ENCODE results near the gene CCR9.

CCR9 gene

DNA sequence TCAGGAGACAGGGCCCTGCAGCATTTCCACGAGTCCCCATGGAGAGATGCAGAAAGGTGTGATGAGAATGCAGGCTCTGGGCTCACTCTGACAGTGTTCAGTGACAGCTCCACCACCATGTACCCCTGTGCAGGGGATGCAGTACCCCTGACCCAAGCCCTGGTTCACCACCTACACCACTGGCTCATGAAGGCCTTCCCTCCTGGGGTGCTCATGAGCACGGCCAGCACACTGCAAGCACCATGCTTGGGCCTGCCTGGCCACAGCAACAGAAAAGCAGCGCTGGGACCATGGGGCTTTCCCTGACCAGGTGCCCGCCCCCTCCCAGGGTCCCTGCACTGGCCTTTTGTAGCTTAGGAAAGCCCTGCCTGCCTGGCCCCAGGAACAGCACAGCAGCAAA, 63.1 kb downstream of the CCR9 start:
- no peak for DNase-seq (ENCODE audit: low read depth, low spot score)
- H3K4me3 ChIP-seq, result no peak overlapping the region
- TF ChIP-seq POLR2AphosphoS5 (IDR thresholded peaks at IDR 0.05; ENCODE audit: borderline replicate concordance, low read depth, low read length) (no peak), FOXP2 (optimal IDR thresholded peaks at IDR 0.05; ENCODE audit: control extremely low read depth, extremely low read length, insufficient read depth) (no peak), EZH2 (IDR thresholded peaks at IDR 0.05) (no peak)
- H3K9me3 ChIP-seq (ENCODE audit: low read depth, low read length), result no peaks in the 10 kb centered on the region
- H3K27ac ChIP-seq, result no peak overlapping the region
- no peak overlapping the region for H3K9ac ChIP-seq (ENCODE audit: insufficient read length)
- H3K36me3 ChIP-seq (ENCODE audit: insufficient read depth, low read length), result peaks cover 16% of the 10 kb centered on the region; the same call in 1 of the 2 replicates

DNA sequence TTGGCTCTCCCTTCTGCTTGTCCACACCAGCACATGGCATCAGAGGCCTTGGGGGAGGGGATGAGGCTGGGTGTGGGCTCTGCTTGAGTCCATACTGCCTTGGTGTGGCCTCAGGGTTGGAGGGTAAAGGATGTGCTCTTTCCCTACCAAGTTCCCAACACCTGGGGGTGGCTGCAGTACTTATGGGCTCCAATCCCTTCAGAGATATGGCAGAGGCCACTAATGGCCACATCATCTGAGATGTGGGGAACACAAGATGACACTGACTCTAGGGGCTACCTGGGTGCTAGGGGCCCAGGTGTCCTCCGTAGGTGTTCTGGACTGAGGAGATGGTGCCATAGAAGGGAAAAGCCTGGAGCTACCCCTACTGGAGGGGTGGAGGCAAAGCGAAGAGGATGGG, 63.8 kb downstream of the CCR9 start:
- no peaks in the 10 kb centered on the region for H3K9me3 ChIP-seq (ENCODE audit: low read depth, low read length)
- TF ChIP-seq FOXP2 (optimal IDR thresholded peaks at IDR 0.05; ENCODE audit: control extremely low read depth, extremely low read length, insufficient read depth) (no peak), EZH2 (IDR thresholded peaks at IDR 0.05) (no peak), POLR2AphosphoS5 (IDR thresholded peaks at IDR 0.05; ENCODE audit: borderline replicate concordance, low read depth, low read length) (no peak)
- peaks cover 22% of the 10 kb centered on the region; the same call in 1 of the 2 replicates for H3K36me3 ChIP-seq (ENCODE audit: insufficient read depth, low read length)
- DNase-seq (ENCODE audit: low read depth, low spot score), result no peak
- no peak overlapping the region for H3K4me3 ChIP-seq
- no peak overlapping the region for H3K27ac ChIP-seq
- no peak overlapping the region for H3K9ac ChIP-seq (ENCODE audit: insufficient read length)

DNA sequence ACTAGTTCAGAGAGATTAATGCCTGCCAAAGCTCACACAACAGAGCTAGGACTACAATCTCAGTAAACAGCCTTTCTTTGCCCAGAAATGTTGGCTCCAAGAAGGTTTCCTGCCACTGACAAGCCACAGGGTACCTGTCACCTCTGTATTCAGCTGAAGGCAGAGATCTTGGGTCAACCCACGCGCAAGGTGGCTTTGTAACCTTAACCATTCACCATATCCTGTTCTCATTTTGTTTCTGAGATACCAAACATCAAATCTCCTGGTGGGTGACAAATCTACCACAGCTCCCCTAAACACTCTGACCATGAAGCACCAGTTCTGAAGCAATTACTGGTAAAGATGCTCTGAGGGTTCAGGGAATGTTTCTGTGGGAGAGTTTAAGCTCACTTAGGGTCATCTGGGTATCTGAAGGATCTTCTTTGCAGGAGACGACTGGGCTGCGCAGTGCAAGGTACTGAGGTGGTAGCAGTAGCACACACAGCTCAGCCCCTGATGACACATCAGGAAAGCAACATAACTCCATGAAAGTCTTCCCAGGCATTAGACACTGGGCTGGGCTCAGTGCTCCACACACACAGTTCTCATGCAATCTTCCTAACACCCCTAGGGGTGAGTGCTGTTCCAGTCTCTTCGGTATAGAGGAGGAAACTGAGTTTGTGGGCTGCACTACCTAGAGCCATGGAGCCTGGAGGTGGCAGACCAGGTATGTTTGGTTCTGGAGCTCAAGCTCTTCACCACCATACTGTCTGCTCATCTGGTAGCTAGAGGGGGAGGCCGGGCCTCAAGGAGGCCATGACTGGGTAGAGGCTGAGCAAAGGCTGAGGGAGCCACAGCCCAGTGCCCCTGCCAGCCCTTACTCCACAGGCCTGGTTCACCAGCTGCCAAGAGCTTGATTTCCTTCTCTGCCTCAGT, 64.6 kb downstream of the CCR9 start:
- no peak for DNase-seq (ENCODE audit: low read depth, low spot score)

DNA sequence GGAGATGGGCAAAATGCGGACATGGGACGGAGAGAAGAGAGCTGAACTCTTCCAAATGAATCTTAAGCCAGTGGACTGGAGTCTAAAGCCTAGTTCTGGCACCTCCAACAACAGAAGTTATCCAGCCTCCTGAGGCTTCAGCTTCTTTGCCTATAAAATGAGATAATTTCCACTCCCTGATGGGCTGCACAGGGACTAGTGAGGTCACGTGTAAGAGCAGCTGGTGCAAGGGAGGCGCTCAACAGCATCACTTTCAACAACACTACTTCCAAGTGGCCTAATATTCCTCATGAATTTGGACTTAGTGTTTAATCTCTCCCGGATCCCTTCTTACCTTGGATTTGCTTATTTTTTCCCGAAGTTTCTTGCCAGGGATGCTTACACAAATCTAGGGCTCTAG, 65.6 kb downstream of the CCR9 start:
- Histone ChIP-seq H3K9ac (ENCODE audit: insufficient read length) (no peak overlapping the region), H3K4me3 (no peak overlapping the region), H3K27ac (no peak overlapping the region), H3K36me3 (ENCODE audit: insufficient read depth, low read length) (peaks cover 21% of the 10 kb centered on the region; the same call in 1 of the 2 replicates), H3K9me3 (ENCODE audit: low read depth, low read length) (no peaks in the 10 kb centered on the region)
- no peak for TF ChIP-seq POLR2AphosphoS5 (IDR thresholded peaks at IDR 0.05; ENCODE audit: borderline replicate concordance, low read depth, low read length)
- TF ChIP-seq FOXP2 (optimal IDR thresholded peaks at IDR 0.05; ENCODE audit: control extremely low read depth, extremely low read length, insufficient read depth), result no peak
- TF ChIP-seq EZH2 (IDR thresholded peaks at IDR 0.05), result no peak
- no peak for DNase-seq (ENCODE audit: low read depth, low spot score)

More for the DNA sequence above, 64.6 kb downstream of the CCR9 start:
- Histone ChIP-seq H3K9me3 (ENCODE audit: low read depth, low read length) (no peaks in the 10 kb centered on the region), H3K4me3 (no peak overlapping the region), H3K36me3 (ENCODE audit: insufficient read depth, low read length) (peaks cover 22% of the 10 kb centered on the region; the same call in 1 of the 2 replicates), H3K9ac (ENCODE audit: insufficient read length) (no peak overlapping the region), H3K27ac (no peak overlapping the region)
- TF ChIP-seq FOXP2 (optimal IDR thresholded peaks at IDR 0.05; ENCODE audit: control extremely low read depth, extremely low read length, insufficient read depth) (no peak), EZH2 (IDR thresholded peaks at IDR 0.05) (no peak), POLR2AphosphoS5 (IDR thresholded peaks at IDR 0.05; ENCODE audit: borderline replicate concordance, low read depth, low read length) (no peak)

DNA sequence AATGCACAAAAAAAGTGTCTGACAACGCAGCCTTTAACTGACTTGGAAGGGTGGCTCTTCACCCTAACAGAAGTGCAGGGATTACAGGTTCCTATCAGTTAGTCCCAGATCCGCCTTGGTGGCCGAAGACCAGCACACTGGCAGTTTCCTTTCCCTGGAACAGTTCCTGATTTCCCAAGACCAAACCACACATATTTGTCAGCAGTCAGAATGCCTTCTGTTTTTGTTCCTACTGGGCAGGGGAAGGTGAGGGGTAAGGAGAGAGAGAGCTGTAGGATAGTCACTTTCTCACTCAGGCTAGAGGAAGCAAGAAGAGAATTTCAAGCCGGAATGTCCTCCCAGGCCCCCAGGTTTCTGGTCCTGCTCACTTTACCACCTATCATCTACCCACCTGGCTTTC, 66.1 kb downstream of the CCR9 start:
- H3K36me3 ChIP-seq (ENCODE audit: insufficient read depth, low read length), result peaks cover 17% of the 10 kb centered on the region; the same call in 1 of the 2 replicates
- no peak overlapping the region for H3K4me3 ChIP-seq
- TF ChIP-seq EZH2 (IDR thresholded peaks at IDR 0.05), result no peak
- TF ChIP-seq POLR2AphosphoS5 (IDR thresholded peaks at IDR 0.05; ENCODE audit: borderline replicate concordance, low read depth, low read length), result no peak
- no peak for TF ChIP-seq FOXP2 (optimal IDR thresholded peaks at IDR 0.05; ENCODE audit: control extremely low read depth, extremely low read length, insufficient read depth)
- H3K9me3 ChIP-seq (ENCODE audit: low read depth, low read length), result no peaks in the 10 kb centered on the region
- DNase-seq (ENCODE audit: low read depth, low spot score), result no peak
- H3K9ac ChIP-seq (ENCODE audit: insufficient read length), result no peak overlapping the region
- H3K27ac ChIP-seq, result no peak overlapping the region
